Lower leg skin (tissue), 4 donors: ENCODE results near the gene UBA7. TPM values are rescaled to one million over a fixed set of nuclear protein-coding genes. Genes with fewer than 3 reads are reported as not detected.
"Not testable (repeated sequence)": the region's sequence is repeated elsewhere in the genome, so short reads cannot be mapped to it uniquely, and the experiment has no call there.

Source experiments
- DNase-seq, 2 donors: peaks; one replicate each; pipeline ENCODE4 v3.0.0-alpha.2; 2019; ENCODE audit warnings: low spot score in 2 of 2
- H3K4me3 ChIP-seq: fragments of 200-600 bp; sonication (generic); 2 replicates; pipeline ENCODE4 v1.5.1; 2017; ENCODE audit warnings: mild to moderate bottlenecking, low read depth; ENCODE audit not compliant: poor library complexity, severe bottlenecking
- CTCF ChIP-seq, 3 donors: fragments of 450-650 bp; IDR thresholded peaks; one replicate each; pipeline ENCODE4 v1.5.1; 2016; ENCODE audit warnings: antibody characterized with exemption in 3 of 3, mild to moderate bottlenecking in 3 of 3, moderate library complexity in 2 of 3
- POLR2A ChIP-seq, 2 donors: fragments of 450-650 bp; IDR thresholded peaks; one replicate each; pipeline ENCODE4 v1.6.1; 2016 to 2017; ENCODE audit warnings: antibody characterized with exemption in 2 of 2, mild to moderate bottlenecking in 1 of 2, moderate library complexity in 1 of 2
- WGBS, 2 donors: methylation state at CpG; one replicate each; pipeline ENCODE4 v1.1.5; 2018; 5-methylcytosine and 5-hydroxymethylcytosine counted together
- intact Hi-C: fragments of 100-400 bp; cut with DNase I; formaldehyde crosslinking; loops from one replicate; pipeline ENCODE4 v1.15.0; 2023; ENCODE audit warnings: low total_unique reads
- total RNA-seq, 4 donors: library from RNA; depleted of rRNA; stranded (reverse); fragments of >200 nt; gene quantifications; one replicate each; pipeline ENCODE4 v1.1.0, GENCODE V29; 2016

The UBA7 gene
- total RNA-seq, 4 donors from 2014 or later, result 14.5 to 19.7 (median 18.2) TPM

- intact Hi-C loops, result loop anchor here (10.0 kb wide), 1 partner anchor 57 kb away; the partner anchor contains the start of gene GMPPB
- TF ChIP-seq POLR2A (IDR thresholded peaks at IDR 0.05) (no peak), CTCF (IDR thresholded peaks at IDR 0.05) (no peak)
- WGBS, 2 donors, result 83 to 93% methylated on average over 5 of the region's 5 CpGs
- no peak overlapping the region for H3K4me3 ChIP-seq
- no peak for DNase-seq
Observed at GRCh38 chr3:49781415-49782199, 32.1 kb downstream of the UBA7 start.

GRCh38 chr3:49780975-49781365 lies 32.8 kb downstream of the UBA7 start:
- not testable (repeated sequence) for H3K4me3 ChIP-seq, DNase-seq
- WGBS, 2 donors, result 88 to 91% methylated on average over 9 of the region's 9 CpGs
- intact Hi-C loops, result loop anchor here (10.0 kb wide), 1 partner anchor 56 kb away; the partner anchor contains the start of gene GMPPB

GRCh38 chr3:49780080-49780974 lies 33.4 kb downstream of the UBA7 start:
- TF ChIP-seq POLR2A (IDR thresholded peaks at IDR 0.05) (no peak), CTCF (IDR thresholded peaks at IDR 0.05) (no peak)
- 63 to 64% methylated on average over 4 of the region's 4 CpGs for WGBS, 2 donors
- intact Hi-C loops, result loop anchor here (10.0 kb wide), 1 partner anchor 56 kb away; the partner anchor contains the start of gene GMPPB
- peak in 1 of 2 donors; percentile 48 for DNase-seq
- H3K4me3 ChIP-seq, result no peak overlapping the region

GRCh38 chr3:49779358-49780079 lies 34.2 kb downstream of the UBA7 start:
- DNase-seq, result peak in 1 of 2 donors; percentile 37
- intact Hi-C loops, result loop anchor here (10.0 kb wide), 1 partner anchor 55 kb away; the partner anchor contains the start of gene GMPPB
- no peak for TF ChIP-seq CTCF (IDR thresholded peaks at IDR 0.05)
- no peak for TF ChIP-seq POLR2A (IDR thresholded peaks at IDR 0.05)
- 90 to 92% methylated on average over 5 of the region's 5 CpGs for WGBS, 2 donors
- no peak overlapping the region for H3K4me3 ChIP-seq

- DNase-seq, H3K4me3 ChIP-seq, intact Hi-C loops: not testable (repeated sequence)
- 92 to 93% methylated on average over 8 of the region's 8 CpGs for WGBS, 2 donors
Observed at GRCh38 chr3:49776101-49776500, 37.7 kb downstream of the UBA7 start.

GRCh38 chr3:49775538-49775937 lies 38.2 kb downstream of the UBA7 start:
- 48 to 49% methylated on average over 3 of the region's 3 CpGs for WGBS, 2 donors
- intact Hi-C loops, result no loop called here
- peak in 1 of 2 donors; percentile 64 for DNase-seq

More at GRCh38 chr3:49775538-49775937, 38.2 kb downstream of the UBA7 start:
- H3K4me3 ChIP-seq, result no peak overlapping the region
- no peak for TF ChIP-seq CTCF (IDR thresholded peaks at IDR 0.05)
- TF ChIP-seq POLR2A (IDR thresholded peaks at IDR 0.05), result no peak
